ENCODE results near the gene HTR3C. TPM values are rescaled to one million over a fixed set of nuclear protein-coding genes. Genes with fewer than 3 reads are reported as not detected.
"Not testable (repeated sequence)": the region's sequence is repeated elsewhere in the genome, so short reads cannot be mapped to it uniquely, and the experiment has no call there.

HTR3C gene
- total RNA-seq: not detected

- Histone ChIP-seq H3K4me1 (no peaks in the 10 kb centered on the region), H3K27ac (no peak within 1 kb of the TSS), H3K9me3 (no peaks in the 10 kb centered on the region), H3K27me3 (no peaks in the 10 kb centered on the region), H3K36me3 (no peaks in the 10 kb centered on the region), H3K4me3 (no peak within 1 kb of the TSS)
- TF ChIP-seq POLR2AphosphoS5 (IDR thresholded peaks at IDR 0.05) (no peak), POLR2A (IDR thresholded peaks at IDR 0.05) (no peak), CTCF (IDR thresholded peaks at IDR 0.05) (no peak)
- no peak for DNase-seq (ENCODE audit: low spot score in 2 of 2)
- intact Hi-C loops (cut with DNase I; ENCODE audit: low total_unique reads): no loop called here
These were observed at the start of gene HTR3C for GRCh38 chr3:184052767-184053166. Gene HTR3C, plus strand, starts transcription at chr3:184053047. Its CDS starts 34 bp downstream, at chr3:184053081.

GRCh38 chr3:184003187-184003967 is 49.5 kb upstream of the HTR3C start:
- Histone ChIP-seq H3K27ac (no peak overlapping the region), H3K9me3 (no peaks in the 10 kb centered on the region), H3K4me1 (no peaks in the 10 kb centered on the region), H3K27me3 (no peaks in the 10 kb centered on the region), H3K4me3 (no peak overlapping the region), H3K36me3 (no peaks in the 10 kb centered on the region)
- TF ChIP-seq POLR2A (IDR thresholded peaks at IDR 0.05): no peak
- no peak for TF ChIP-seq CTCF (IDR thresholded peaks at IDR 0.05)
- no peak for TF ChIP-seq POLR2AphosphoS5 (IDR thresholded peaks at IDR 0.05)
- DNase-seq (ENCODE audit: low spot score in 2 of 2): no peak
- intact Hi-C loops (cut with DNase I; ENCODE audit: low total_unique reads): no loop called here

- intact Hi-C loops (cut with DNase I; ENCODE audit: low total_unique reads): no loop called here
- Histone ChIP-seq H3K36me3 (no peaks in the 10 kb centered on the region), H3K4me1 (no peaks in the 10 kb centered on the region), H3K4me3 (no peak overlapping the region), H3K9me3 (no peaks in the 10 kb centered on the region), H3K27ac (no peak overlapping the region), H3K27me3 (no peaks in the 10 kb centered on the region)
- no peak for TF ChIP-seq CTCF (IDR thresholded peaks at IDR 0.05)
- TF ChIP-seq POLR2AphosphoS5 (IDR thresholded peaks at IDR 0.05): no peak
- no peak for TF ChIP-seq POLR2A (IDR thresholded peaks at IDR 0.05)
- no peak for DNase-seq (ENCODE audit: low spot score in 2 of 2)
These were observed 48.4 kb upstream of the HTR3C start for GRCh38 chr3:184004476-184004875.

GRCh38 chr3:184005941-184006507 is 46.8 kb upstream of the HTR3C start:
- H3K27me3 ChIP-seq: no peaks in the 10 kb centered on the region
- peak overlapping the region in 2 of 3 donors; percentile 25 to 27 for H3K4me3 ChIP-seq
- intact Hi-C loops (cut with DNase I; ENCODE audit: low total_unique reads): no loop called here
- TF ChIP-seq CTCF (IDR thresholded peaks at IDR 0.05): no peak
- TF ChIP-seq POLR2AphosphoS5 (IDR thresholded peaks at IDR 0.05): no peak
- no peak for TF ChIP-seq POLR2A (IDR thresholded peaks at IDR 0.05)
- peak overlapping the region in 1 of 2 donors; percentile 18 for H3K27ac ChIP-seq
- peak; percentile 52 to 62 for DNase-seq (ENCODE audit: low spot score in 2 of 2)
- no peaks in the 10 kb centered on the region for H3K9me3 ChIP-seq
- H3K4me1 ChIP-seq: no peaks in the 10 kb centered on the region
- H3K36me3 ChIP-seq: no peaks in the 10 kb centered on the region

- H3K4me1 ChIP-seq; H3K4me3 ChIP-seq; H3K27me3 ChIP-seq; intact Hi-C loops (cut with DNase I; ENCODE audit: low total_unique reads); H3K27ac ChIP-seq; H3K36me3 ChIP-seq; DNase-seq (ENCODE audit: low spot score in 2 of 2); H3K9me3 ChIP-seq: not testable (repeated sequence)
These were observed 45.6 kb upstream of the HTR3C start for GRCh38 chr3:184007143-184007813.
